ENCODE measurements around the gene TBPL2.
"Not testable (repeated sequence)": the region's sequence is repeated elsewhere in the genome, so short reads cannot be mapped to it uniquely, and the experiment has no call there.

Gene TBPL2

DNA sequence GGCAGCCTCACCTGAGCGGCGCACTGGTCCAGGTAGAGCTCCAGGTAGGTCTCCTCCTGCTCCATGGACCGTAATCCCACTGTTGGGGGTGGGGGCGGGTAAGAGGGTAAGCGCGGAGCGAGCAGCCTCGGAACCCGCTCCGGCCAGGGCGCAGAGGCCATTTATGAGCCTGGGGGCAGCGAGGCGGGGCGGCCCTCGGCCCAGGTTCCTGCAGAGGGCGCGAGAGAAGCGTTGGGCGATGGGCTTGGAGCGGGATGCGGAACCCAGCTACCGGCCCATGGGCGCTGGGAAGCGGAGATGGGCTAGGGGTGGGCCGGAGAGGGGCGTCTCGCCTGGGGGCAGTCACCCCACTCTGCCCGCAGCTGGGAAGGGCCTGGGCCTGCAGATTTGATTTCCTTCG lies at the start of gene TBPL2:
TSS of gene TBPL2 (minus strand) at position 232 of the 400 bp plus-strand sequence. CDS start at position 65, 167 bp downstream.
- H3K4me3 ChIP-seq (ENCODE audit: low read depth, low read length), result no peak within 1 kb of the TSS
- TF ChIP-seq, protein P1, sequence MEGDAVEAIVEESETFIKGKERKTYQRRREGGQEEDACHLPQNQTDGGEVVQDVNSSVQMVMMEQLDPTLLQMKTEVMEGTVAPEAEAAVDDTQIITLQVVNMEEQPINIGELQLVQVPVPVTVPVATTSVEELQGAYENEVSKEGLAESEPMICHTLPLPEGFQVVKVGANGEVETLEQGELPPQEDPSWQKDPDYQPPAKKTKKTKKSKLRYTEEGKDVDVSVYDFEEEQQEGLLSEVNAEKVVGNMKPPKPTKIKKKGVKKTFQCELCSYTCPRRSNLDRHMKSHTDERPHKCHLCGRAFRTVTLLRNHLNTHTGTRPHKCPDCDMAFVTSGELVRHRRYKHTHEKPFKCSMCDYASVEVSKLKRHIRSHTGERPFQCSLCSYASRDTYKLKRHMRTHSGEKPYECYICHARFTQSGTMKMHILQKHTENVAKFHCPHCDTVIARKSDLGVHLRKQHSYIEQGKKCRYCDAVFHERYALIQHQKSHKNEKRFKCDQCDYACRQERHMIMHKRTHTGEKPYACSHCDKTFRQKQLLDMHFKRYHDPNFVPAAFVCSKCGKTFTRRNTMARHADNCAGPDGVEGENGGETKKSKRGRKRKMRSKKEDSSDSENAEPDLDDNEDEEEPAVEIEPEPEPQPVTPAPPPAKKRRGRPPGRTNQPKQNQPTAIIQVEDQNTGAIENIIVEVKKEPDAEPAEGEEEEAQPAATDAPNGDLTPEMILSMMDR (IDR thresholded peaks at IDR 0.05; ENCODE audit: insufficient read depth, low read length, missing control alignments), result peak; percentile 4
- CTCF ChIA-PET, result interaction anchor here (0.6 to 7.1 kb wide), 9 partner anchors 12 to 1047 kb away, joined by 3 to 92 read pairs (median 3); no protein-coding TSS in a partner anchor
- POLR2A ChIA-PET, result no interaction called here
- DNase-seq (ENCODE audit: low read depth, low spot score), result no peak

DNA sequence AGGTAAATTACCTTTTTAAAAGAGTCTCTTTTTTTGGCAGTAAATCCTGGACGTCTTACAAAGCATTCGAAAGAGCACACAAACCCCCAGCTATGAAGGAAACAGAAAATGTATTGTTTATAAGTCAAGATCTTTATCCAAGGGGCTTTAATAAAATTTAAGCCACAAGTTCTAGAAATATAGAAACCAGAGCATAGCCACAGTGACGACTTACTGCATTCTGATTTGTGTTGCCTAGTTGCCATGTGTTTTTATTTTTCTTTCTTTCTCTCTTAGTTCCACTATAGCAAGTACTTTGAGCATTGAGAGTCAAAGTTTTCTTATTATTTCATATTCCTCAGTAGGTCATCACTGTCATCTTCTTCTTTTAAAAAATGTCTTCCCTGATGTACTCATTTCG lies 47.8 kb upstream of the TBPL2 start:
- DNase-seq (ENCODE audit: low read depth, low spot score), result no peak
- POLR2A ChIA-PET, result no interaction called here
- CTCF ChIA-PET, result interaction anchor here (1.0 kb wide), 1 partner anchor 9 kb away, joined by 3 read pairs; no protein-coding TSS in a partner anchor
- H3K4me3 ChIP-seq (ENCODE audit: low read depth, low read length), result no peak overlapping the region
- TF ChIP-seq, protein P1 (IDR thresholded peaks at IDR 0.05; ENCODE audit: insufficient read depth, low read length, missing control alignments), result no peak

- ChIA-PET CTCF (interaction anchor here (1.1 kb wide), 1 partner anchor 37 kb away, joined by 3 read pairs; no protein-coding TSS in a partner anchor), POLR2A (no interaction called here)
- H3K4me3 ChIP-seq (ENCODE audit: low read depth, low read length), result no peak overlapping the region
- TF ChIP-seq, protein P1 (IDR thresholded peaks at IDR 0.05; ENCODE audit: insufficient read depth, low read length, missing control alignments), result no peak
- no peak for DNase-seq (ENCODE audit: low read depth, low spot score)
These were observed 42.7 kb upstream of the TBPL2 start for GRCh38 chr14:55482936-55483605.

- ChIA-PET CTCF (no interaction called here), POLR2A (no interaction called here)
These were observed 41.4 kb upstream of the TBPL2 start for GRCh38 chr14:55481769-55482168.

DNA sequence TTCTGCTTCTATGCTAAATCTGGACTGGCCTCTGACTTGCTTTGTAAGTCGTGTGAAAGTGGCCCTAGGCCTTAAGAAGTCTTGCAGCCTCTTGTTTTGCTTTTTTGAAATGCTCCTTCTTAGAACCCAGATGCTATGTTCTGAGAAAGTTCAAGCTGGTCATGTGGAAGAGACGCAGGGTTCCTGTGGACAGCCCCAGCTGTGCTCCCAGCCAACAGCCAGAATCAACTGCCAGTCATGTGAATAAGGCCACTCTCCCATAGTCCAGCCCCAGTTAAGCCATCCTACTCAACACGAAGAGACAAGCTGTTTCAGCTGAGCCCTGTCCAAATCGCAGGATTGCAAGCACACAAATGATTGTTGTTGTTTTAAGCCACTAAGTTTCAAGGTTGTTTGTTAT lies 37.3 kb upstream of the TBPL2 start:
- TF ChIP-seq, protein P1 (IDR thresholded peaks at IDR 0.05; ENCODE audit: insufficient read depth, low read length, missing control alignments), result no peak
- H3K4me3 ChIP-seq (ENCODE audit: low read depth, low read length), result no peak overlapping the region
- CTCF ChIA-PET, result no interaction called here
- no peak for DNase-seq (ENCODE audit: low read depth, low spot score)
- POLR2A ChIA-PET, result no interaction called here

More at GRCh38 chr14:55481769-55482168, 41.4 kb upstream of the TBPL2 start:
- no peak for DNase-seq (ENCODE audit: low read depth, low spot score)
- TF ChIP-seq, protein P1 (IDR thresholded peaks at IDR 0.05; ENCODE audit: insufficient read depth, low read length, missing control alignments), result no peak
- H3K4me3 ChIP-seq (ENCODE audit: low read depth, low read length), result no peak overlapping the region

DNA sequence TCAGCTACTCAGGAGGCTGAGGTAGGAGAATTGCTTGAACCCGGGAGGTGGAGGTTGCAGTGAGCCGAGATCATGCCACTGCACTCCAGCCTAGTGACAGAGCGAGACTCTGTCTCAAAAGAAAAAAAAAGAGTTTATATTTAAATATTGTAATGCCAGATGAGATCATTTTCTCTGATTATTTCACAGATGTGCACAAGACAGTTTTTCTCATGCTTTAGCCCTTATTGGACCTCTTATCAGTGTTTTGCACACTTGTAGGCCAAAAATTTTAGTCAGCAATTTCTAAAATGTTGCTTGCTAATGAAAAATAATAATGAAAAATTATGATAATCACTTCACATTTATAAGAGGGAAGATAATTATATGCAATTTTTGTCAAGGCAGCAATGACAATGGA lies 36.0 kb upstream of the TBPL2 start:
- POLR2A ChIA-PET; DNase-seq (ENCODE audit: low read depth, low spot score); H3K4me3 ChIP-seq (ENCODE audit: low read depth, low read length): not testable (repeated sequence)
- CTCF ChIA-PET, result interaction anchor here (1.4 kb wide), 1 partner anchor 30 kb away, joined by 5 read pairs; no protein-coding TSS in a partner anchor

GRCh38 chr14:55473786-55474185 lies 33.4 kb upstream of the TBPL2 start:
- TF ChIP-seq, protein P1 (IDR thresholded peaks at IDR 0.05; ENCODE audit: insufficient read depth, low read length, missing control alignments), result no peak
- no peak for DNase-seq (ENCODE audit: low read depth, low spot score)
- ChIA-PET CTCF (interaction anchor here (1.9 kb wide), 1 partner anchor 28 kb away, joined by 10 read pairs; no protein-coding TSS in a partner anchor), POLR2A (no interaction called here)
- H3K4me3 ChIP-seq (ENCODE audit: low read depth, low read length), result no peak overlapping the region

All from AG04449 (cell line).